VCaP (cell line): Measurements from ENCODE around the gene LONP2.

Experiments
- H3K27ac ChIP-seq: fragments of 450-650 bp; 2 replicates; pipeline ENCODE4 v1.5.1; 2017
- TF ChIP-seq, protein P1 (sequence below): fragments of 450-650 bp; conservative IDR thresholded peaks from 2 replicates; pipeline ENCODE4 v1.5.1; 2017; ENCODE audit warnings: mild to moderate bottlenecking, moderate library complexity

The LONP2 gene

DNA sequence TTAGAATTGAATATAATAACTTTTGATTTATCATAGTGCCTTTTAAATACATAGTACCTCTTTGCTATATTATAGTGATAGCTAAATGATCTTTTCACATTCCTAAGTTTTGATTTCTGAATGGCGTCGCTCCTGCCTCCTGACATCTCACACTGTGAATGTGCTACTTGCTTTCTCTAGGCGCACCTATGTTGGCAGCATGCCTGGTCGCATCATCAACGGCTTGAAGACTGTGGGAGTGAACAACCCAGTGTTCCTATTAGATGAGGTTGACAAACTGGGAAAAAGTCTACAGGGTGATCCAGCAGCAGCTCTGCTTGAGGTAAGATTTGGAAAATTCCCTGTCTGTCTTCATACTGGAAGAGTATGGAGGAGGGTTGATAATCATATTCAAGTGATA, 33.1 kb downstream of the LONP2 start:
- H3K27ac ChIP-seq, result no peak overlapping the region
- TF ChIP-seq, protein P1, sequence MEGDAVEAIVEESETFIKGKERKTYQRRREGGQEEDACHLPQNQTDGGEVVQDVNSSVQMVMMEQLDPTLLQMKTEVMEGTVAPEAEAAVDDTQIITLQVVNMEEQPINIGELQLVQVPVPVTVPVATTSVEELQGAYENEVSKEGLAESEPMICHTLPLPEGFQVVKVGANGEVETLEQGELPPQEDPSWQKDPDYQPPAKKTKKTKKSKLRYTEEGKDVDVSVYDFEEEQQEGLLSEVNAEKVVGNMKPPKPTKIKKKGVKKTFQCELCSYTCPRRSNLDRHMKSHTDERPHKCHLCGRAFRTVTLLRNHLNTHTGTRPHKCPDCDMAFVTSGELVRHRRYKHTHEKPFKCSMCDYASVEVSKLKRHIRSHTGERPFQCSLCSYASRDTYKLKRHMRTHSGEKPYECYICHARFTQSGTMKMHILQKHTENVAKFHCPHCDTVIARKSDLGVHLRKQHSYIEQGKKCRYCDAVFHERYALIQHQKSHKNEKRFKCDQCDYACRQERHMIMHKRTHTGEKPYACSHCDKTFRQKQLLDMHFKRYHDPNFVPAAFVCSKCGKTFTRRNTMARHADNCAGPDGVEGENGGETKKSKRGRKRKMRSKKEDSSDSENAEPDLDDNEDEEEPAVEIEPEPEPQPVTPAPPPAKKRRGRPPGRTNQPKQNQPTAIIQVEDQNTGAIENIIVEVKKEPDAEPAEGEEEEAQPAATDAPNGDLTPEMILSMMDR, result no peak

- no peak overlapping the region for H3K27ac ChIP-seq
- TF ChIP-seq, protein P1, result no peak
Observed at GRCh38 chr16:48279199-48279598, 35.1 kb downstream of the LONP2 start.

- TF ChIP-seq, protein P1, result no peak
- H3K27ac ChIP-seq, result no peak overlapping the region
Observed at GRCh38 chr16:48280546-48280945, 36.4 kb downstream of the LONP2 start.

DNA sequence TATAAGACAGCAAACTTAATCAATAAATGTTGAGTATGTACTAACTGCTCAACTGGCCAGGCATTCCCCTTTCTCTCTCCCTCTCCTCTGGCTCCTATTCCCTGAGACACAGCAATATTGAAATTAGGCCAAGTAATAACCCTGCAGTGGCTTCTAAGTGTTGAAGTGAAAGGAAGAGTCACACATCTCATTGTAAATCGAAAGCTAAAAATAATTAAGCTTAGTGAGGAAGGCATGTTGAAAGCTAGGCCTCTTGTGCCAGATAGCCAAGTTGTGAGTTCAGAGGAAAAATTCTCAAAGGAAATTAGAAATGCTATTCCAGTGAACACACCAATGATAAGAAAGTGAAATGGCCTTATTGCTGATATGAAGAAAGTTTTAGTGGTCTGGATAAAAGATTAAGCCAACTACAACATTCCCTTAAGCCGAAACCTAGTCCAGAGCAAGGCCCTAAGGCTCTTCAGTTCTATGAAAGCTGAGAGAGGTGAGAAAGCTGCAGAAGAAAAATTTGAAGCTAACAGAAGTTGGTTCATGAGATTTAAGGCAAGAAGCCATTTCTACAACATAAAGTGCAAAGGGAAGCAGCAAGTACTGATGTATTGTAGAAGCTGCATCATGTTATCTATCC, 38.6 kb downstream of the LONP2 start:
- TF ChIP-seq, protein P1, result no peak
- H3K27ac ChIP-seq, result no peak overlapping the region

DNA sequence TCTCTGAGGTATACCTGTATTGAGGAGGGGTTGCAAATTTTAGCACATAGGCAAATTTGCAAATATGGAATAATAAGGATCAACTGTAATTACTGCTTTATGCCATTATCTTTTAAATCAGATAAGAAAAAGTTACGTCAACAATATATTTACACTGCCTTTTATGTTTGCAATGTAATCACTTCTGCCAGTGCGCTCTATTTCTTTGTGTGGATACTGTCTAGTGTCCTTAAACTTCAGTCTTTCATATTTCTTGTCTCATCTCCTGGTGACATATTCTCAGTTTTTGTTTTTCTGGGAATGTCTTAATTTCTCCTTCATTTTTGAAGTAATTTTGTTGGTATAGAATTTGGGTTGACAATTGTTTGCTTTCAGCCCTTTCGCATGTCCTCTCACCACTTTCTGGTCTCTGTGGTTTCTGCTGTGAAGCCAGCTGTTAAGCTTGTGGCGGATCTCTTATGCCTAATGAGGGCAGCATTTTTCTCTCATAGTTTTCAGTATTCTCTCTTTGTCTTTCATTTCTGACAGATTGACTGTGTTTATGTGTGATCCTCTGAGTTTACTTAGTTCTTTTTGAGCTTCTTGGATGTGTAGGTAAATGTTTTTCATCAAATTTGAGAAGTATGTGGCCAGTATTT, 40.8 kb downstream of the LONP2 start:
- peak overlapping the region; percentile 70 for H3K27ac ChIP-seq
- TF ChIP-seq, protein P1, result no peak

GRCh38 chr16:48287239-48287638, 43.1 kb downstream of the LONP2 start:
- TF ChIP-seq, protein P1, result no peak
- no peak overlapping the region for H3K27ac ChIP-seq

- peak overlapping the region; percentile 48 for H3K27ac ChIP-seq
- TF ChIP-seq, protein P1, result no peak
Observed at GRCh38 chr16:48291303-48291702, 47.2 kb downstream of the LONP2 start.
